K562 (cell line): ENCODE results near the gene RIT1. TPM values are rescaled to one million over a fixed set of nuclear protein-coding genes. Genes with fewer than 3 reads are reported as not detected.

Experiments used
- BRF1 ChIP-seq: IDR thresholded peaks from 3 replicates; pipeline ENCODE4 v1.6.1; 2011; ENCODE audit warnings: borderline replicate concordance, mild to moderate bottlenecking; ENCODE audit not compliant: insufficient read length; ENCODE audit errors: extremely low read depth
- CCNT2 ChIP-seq: IDR thresholded peaks from 2 replicates; pipeline ENCODE4 v1.6.1; 2011; ENCODE audit warnings: borderline replicate concordance, low read depth, mild to moderate bottlenecking, moderate library complexity, mixed read lengths, low read length; ENCODE audit not compliant: insufficient read length; ENCODE audit errors: extremely low read depth
- EP300 ChIP-seq: IDR thresholded peaks from 2 replicates; pipeline ENCODE4 v1.6.1; 2012; ENCODE audit warnings: low read length, improper control_type of control experiment
- ETV6 ChIP-seq, 3 experiments: fragments of 150-350 bp in 1 of 3; sonication (generic) in 1 of 3; formaldehyde crosslinking in 1 of 3; IDR thresholded peaks; 2 replicates each; pipeline versions ENCODE4 v1.6.1 to v1.8.0; 2014 to 2022; ENCODE audit warnings: borderline replicate concordance in 2 of 3, low read depth in 2 of 3, antibody characterized with exemption in 1 of 3, low read length in 1 of 3, mild to moderate bottlenecking in 1 of 3, missing genetic modification reagents in 1 of 3
- FOSL1 ChIP-seq: fragments of 200-800 bp; sonication (Bioruptor generic); conservative IDR thresholded peaks from 2 replicates; pipeline ENCODE4 v1.6.1; 2016; ENCODE audit warnings: missing genetic modification characterization, missing compliant biosample characterization
- GATA2 ChIP-seq: sonication (generic); formaldehyde crosslinking; IDR thresholded peaks from 2 replicates; pipeline ENCODE4 v1.4.0; 2020; ENCODE audit warnings: mild to moderate bottlenecking, missing genetic modification reagents
- HDAC1 ChIP-seq, 2 experiments: fragments of 450-650 bp; IDR thresholded peaks; 2 replicates each; pipeline ENCODE4 v1.6.1; 2016 to 2017; ENCODE audit warnings: inconsistent platforms in 1 of 2, mild to moderate bottlenecking in 1 of 2, moderate library complexity in 1 of 2
- HEY1 ChIP-seq: fragments of 250-450 bp; sonication (Bioruptor Pico); IDR thresholded peaks from 2 replicates; pipeline ENCODE4 v1.5.0; 2020; ENCODE audit warnings: mild to moderate bottlenecking, moderate library complexity, borderline replicate concordance
- HNRNPH1 ChIP-seq: fragments of 200-400 bp; formaldehyde crosslinking; optimal IDR thresholded peaks from 2 replicates; pipeline ENCODE3; 2017; ENCODE audit warnings: low read depth, mild to moderate bottlenecking, low read length, moderate library complexity
- KDM1A ChIP-seq, 2 experiments: fragments of 450-650 bp; IDR thresholded peaks; 2 replicates each; pipeline ENCODE4 v1.6.1; 2016; ENCODE audit warnings: mild to moderate bottlenecking in 2 of 2
- MEIS2 ChIP-seq: fragments of 450-650 bp; IDR thresholded peaks from 2 replicates; pipeline ENCODE4 v1.6.1; 2014; ENCODE audit warnings: mild to moderate bottlenecking; ENCODE audit not compliant: partially characterized antibody
- MTA2 ChIP-seq: fragments of 450-650 bp; IDR thresholded peaks from 2 replicates; pipeline ENCODE4 v1.6.1; 2016; ENCODE audit warnings: low read depth
- PKNOX1 ChIP-seq: fragments of 450-650 bp; IDR thresholded peaks from 2 replicates; pipeline ENCODE4 v1.6.1; 2016
- RHOXF2B ChIP-seq: fragments of 250-450 bp; sonication (Bioruptor Pico); conservative IDR thresholded peaks from 2 replicates; pipeline ENCODE4 v1.5.1; 2021
- SIN3B ChIP-seq: fragments of 450-650 bp; IDR thresholded peaks from 2 replicates; pipeline ENCODE4 v1.6.1; 2017; ENCODE audit warnings: low read depth, mild to moderate bottlenecking, moderate library complexity
- SMARCA4 ChIP-seq: fragments of 450-650 bp; IDR thresholded peaks from 2 replicates; pipeline ENCODE4 v1.6.1; 2016
- SMARCE1 ChIP-seq: fragments of 450-650 bp; IDR thresholded peaks from 2 replicates; pipeline ENCODE4 v1.7.1; 2016; ENCODE audit warnings: mild to moderate bottlenecking
- TCFL5 ChIP-seq: fragments of 250-450 bp; sonication (Bioruptor Pico); conservative IDR thresholded peaks from 2 replicates; pipeline ENCODE4 v1.6.1; 2021; ENCODE audit warnings: mild to moderate bottlenecking, moderate library complexity, matching md5 sums
- WHSC1 ChIP-seq: IDR thresholded peaks from one replicate; pipeline ENCODE4 v1.6.1; 2012; ENCODE audit warnings: low read length, control low read depth, inconsistent platforms
- ZBED1 ChIP-seq: IDR thresholded peaks from 2 replicates; pipeline ENCODE4 v1.6.1; 2014
- ZNF780A ChIP-seq: fragments of 250-450 bp; sonication (Bioruptor Pico); IDR thresholded peaks from 2 replicates; pipeline ENCODE4 v1.5.0; 2021; ENCODE audit warnings: mild to moderate bottlenecking
- polyA plus RNA-seq, 8 experiments: library from polyadenylated mRNA; depleted of rRNA in 4 of 8; stranded (reverse) in 5 of 8; unstranded in 3 of 8; fragments of >200 nt; fragmentation: Nextera tagmentation in 2 of 8; fragmentation: Illumina TruSeq in 1 of 8; extraction: Ambion mirVana in 2 of 8; extraction: Trizol in 1 of 8; gene quantifications; 2 replicates each; pipeline versions ENCODE4 v1.2.1 to v1.2.3, GENCODE V29; 2011 to 2014; ENCODE audit warnings: inconsistent platforms in 1 of 8, missing spikeins in 1 of 8
- total RNA-seq, 7 experiments: library from RNA; depleted of rRNA in 6 of 7; stranded (reverse); fragments of >200 nt in 6 of 7; fragmentation: Illumina TruSeq in 2 of 7; extraction: Trizol in 2 of 7; gene quantifications; 2 replicates each; pipeline versions ENCODE4 v1.2.1 to v1.2.3, GENCODE V29; 2011 to 2021; ENCODE audit warnings: low replicate concordance in 1 of 7

RIT1 gene
- total and polyA plus RNA-seq, 9 of the 15 experiments (the other 6 are each of a cell fraction or from before 2014, with no cell fraction given): 13.5 to 57.6 (median 22.9) TPM

DNA sequence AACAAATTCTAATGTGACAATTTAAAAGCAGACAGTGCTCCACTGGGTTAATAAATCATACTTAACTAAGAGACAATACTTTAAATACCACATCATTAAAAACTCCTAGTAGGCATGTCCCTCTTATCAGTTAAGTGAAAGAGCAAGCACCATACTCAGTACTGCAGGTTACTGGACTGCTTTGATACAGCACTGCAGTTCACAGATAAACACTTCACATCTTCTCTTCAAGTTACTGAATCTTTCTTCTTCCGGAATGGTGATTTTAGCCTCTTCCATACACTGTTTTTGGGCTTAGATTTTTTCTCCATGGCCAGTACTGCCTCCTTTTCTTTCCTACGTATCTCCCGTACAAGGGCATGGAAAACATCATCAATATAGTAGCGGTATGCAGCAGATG, 11.0 kb downstream of the RIT1 start (continued):
- TF ChIP-seq HEY1 (CRISPR knock-in tag): no peak
- TF ChIP-seq TCFL5: no peak
- no peak for TF ChIP-seq ZBED1
- no peak for TF ChIP-seq FOSL1 (tag)
- no peak for TF ChIP-seq BRF1
- no peak for TF ChIP-seq SIN3B
- TF ChIP-seq WHSC1: no peak
- peak; percentile 27; the same call in 1 of the 2 replicates for TF ChIP-seq PKNOX1
- peak; percentile 70; the same call in 1 of the 2 replicates for TF ChIP-seq EP300
- TF ChIP-seq SMARCE1: peak; percentile 49; the same call in 1 of the 2 replicates
- TF ChIP-seq MTA2: peak; percentile 79
- no peak for TF ChIP-seq RHOXF2B (CRISPR knock-in tag)
- peak; percentile 64 for TF ChIP-seq MEIS2
- peak; percentile 83 for TF ChIP-seq SMARCA4
- TF ChIP-seq KDM1A (IDR thresholded peaks at IDR 0.05): peak; percentile 95
- peak; percentile 74 for TF ChIP-seq GATA2 (CRISPR knock-in tag)
- no peak for TF ChIP-seq HNRNPH1
- no peak for TF ChIP-seq ZNF780A
- TF ChIP-seq ETV6 (IDR thresholded peaks at IDR 0.05; ENCODE audit: borderline replicate concordance in 1 of 2, low read depth in 2 of 2, low read length in 1 of 2): no peak
- TF ChIP-seq ETV6 (CRISPR knock-in tag; IDR thresholded peaks at IDR 0.05; ENCODE audit: borderline replicate concordance): no peak
- peak; percentile 31 for TF ChIP-seq CCNT2
- peak in 1 of 2 experiments; percentile 89; a peak in 2 of 4 replicates for TF ChIP-seq HDAC1 (IDR thresholded peaks at IDR 0.05)
